IMR-90 (cell line): Measurements from ENCODE around the gene ACOXL. TPM values are rescaled to one million over a fixed set of nuclear protein-coding genes. Genes with fewer than 3 reads are reported as not detected.

Experiments used
- ATAC-seq: fragments of 200-7000 bp; cut with Tn5 transposase; 2 replicates; pipeline ENCODE4 v1.9.1; 2020; ENCODE audit warnings: low read depth, mild to moderate bottlenecking, moderate library complexity
- BruUV-seq: library from RNA; stranded (reverse); fragments of 400-500 nt; replicated peaks from 2 replicates; lab custom pipeline; 2021; lab: Mats Ljungman, UMichigan
- CTCF ChIA-PET: fragments of 300-600 bp; formaldehyde crosslinking; extraction: SDS; loops from one replicate; lab custom pipeline; 2021; ENCODE audit warnings: antibody characterized with exemption; lab: Yijun Ruan, JAX
- POLR2A ChIA-PET: fragments of 300-600 bp; sonication (Branson Sonifier 250); formaldehyde crosslinking; loops from one replicate; lab custom pipeline; 2022; ENCODE audit warnings: antibody characterized with exemption; ENCODE audit not compliant: unreplicated experiment; lab: Charles Lee
- DNase-seq: peaks from one replicate; pipeline ENCODE4 v3.0.0; 2013
- H2AFZ ChIP-seq: replicated peaks from 2 replicates; pipeline ENCODE3; 2013; ENCODE audit warnings: low read length, mild to moderate bottlenecking; ENCODE audit not compliant: poor library complexity
- H2AK5ac ChIP-seq: 2 replicates; pipeline ENCODE4 v1.6.1; 2013; ENCODE audit warnings: low read depth, low read length, inconsistent platforms
- H2AK9ac ChIP-seq: replicated peaks from 2 replicates; pipeline ENCODE3; 2013; ENCODE audit warnings: mild to moderate bottlenecking, low read depth, low read length, moderate library complexity; ENCODE audit not compliant: poor library complexity
- H2BK120ac ChIP-seq: 2 replicates; pipeline ENCODE4 v1.6.1; 2013; ENCODE audit warnings: low read depth, low read length, inconsistent platforms
- H2BK15ac ChIP-seq: 3 replicates; pipeline ENCODE4 v1.6.1; 2013; ENCODE audit warnings: low read depth, low read length, inconsistent platforms
- H2BK20ac ChIP-seq: 2 replicates; pipeline ENCODE4 v1.6.1; 2013; ENCODE audit warnings: low read depth, mild to moderate bottlenecking, inconsistent platforms, low read length, moderate library complexity
- H2BK5ac ChIP-seq: 2 replicates; pipeline ENCODE4 v1.6.1; 2013; ENCODE audit warnings: mild to moderate bottlenecking, low read depth, low read length, inconsistent platforms; ENCODE audit not compliant: poor library complexity, severe bottlenecking
- H3K14ac ChIP-seq: replicated peaks from 2 replicates; pipeline ENCODE4 v1.6.1; 2013; ENCODE audit warnings: low read depth, low read length, inconsistent platforms
- H3K18ac ChIP-seq: 2 replicates; pipeline ENCODE4 v1.6.1; 2013; ENCODE audit warnings: low read depth, low read length, control low read depth
- H3K23ac ChIP-seq: 2 replicates; pipeline ENCODE4 v1.6.1; 2013; ENCODE audit warnings: low read depth, low read length, inconsistent platforms
- H3K27ac ChIP-seq: 2 replicates; pipeline ENCODE4 v1.5.1; 2013; ENCODE audit warnings: mild to moderate bottlenecking, control low read depth, low read length; ENCODE audit not compliant: insufficient read depth
- H3K27me3 ChIP-seq: 2 replicates; pipeline ENCODE4 v1.6.1; 2013; ENCODE audit warnings: low read length; ENCODE audit not compliant: control insufficient read depth, insufficient read depth
- H3K36me3 ChIP-seq: 2 replicates; pipeline ENCODE4 v1.6.1; 2013; ENCODE audit warnings: low read length, mixed read lengths; ENCODE audit not compliant: control insufficient read depth, insufficient read depth
- H3K4ac ChIP-seq: 2 replicates; pipeline ENCODE4 v1.6.1; 2013; ENCODE audit warnings: low read depth, low read length, inconsistent platforms
- H3K4me1 ChIP-seq: 2 replicates; pipeline ENCODE4 v1.6.1; 2013; ENCODE audit warnings: low read length, mixed read lengths; ENCODE audit not compliant: control insufficient read depth, insufficient read depth
- H3K4me2 ChIP-seq: 2 replicates; pipeline ENCODE4 v1.6.1; 2013; ENCODE audit warnings: low read depth, mild to moderate bottlenecking, control low read depth, low read length, moderate library complexity
- H3K4me3 ChIP-seq: 2 replicates; pipeline ENCODE4 v1.5.1; 2013; ENCODE audit warnings: low read depth, mild to moderate bottlenecking, control low read depth, low read length, moderate library complexity; ENCODE audit not compliant: insufficient read depth
- H3K56ac ChIP-seq: 2 replicates; pipeline ENCODE4 v1.6.1; 2013; ENCODE audit warnings: low read length, inconsistent platforms; ENCODE audit not compliant: insufficient read depth; ENCODE audit errors: extremely low read depth
- H3K79me1 ChIP-seq, 2 experiments: 2 replicates each; pipeline ENCODE4 v1.6.1; 2013; ENCODE audit warnings: low read length in 2 of 2, inconsistent platforms in 1 of 2, low read depth in 1 of 2
- H3K9ac ChIP-seq: 2 replicates; pipeline ENCODE4 v1.6.1; 2013; ENCODE audit warnings: low read depth, low read length, control low read depth
- H3K9me1 ChIP-seq: 2 replicates; pipeline ENCODE4 v1.6.1; 2013; ENCODE audit warnings: low read length, inconsistent platforms; ENCODE audit not compliant: insufficient read depth
- H3K9me3 ChIP-seq: 2 replicates; pipeline ENCODE4 v1.6.1; 2013; ENCODE audit warnings: low read length; ENCODE audit not compliant: control insufficient read depth, insufficient read depth
- H4K20me1 ChIP-seq: 2 replicates; pipeline ENCODE4 v1.6.1; 2013; ENCODE audit warnings: low read length, inconsistent platforms; ENCODE audit not compliant: insufficient read depth
- H4K5ac ChIP-seq: 2 replicates; pipeline ENCODE4 v1.6.1; 2013; ENCODE audit warnings: mild to moderate bottlenecking, low read depth, low read length, control low read depth
- H4K8ac ChIP-seq, 2 experiments: 2 replicates each; pipeline ENCODE4 v1.6.1; 2013; ENCODE audit warnings: low read depth in 2 of 2, low read length in 2 of 2, control low read depth in 1 of 2, inconsistent platforms in 1 of 2
- H4K91ac ChIP-seq: 2 replicates; pipeline ENCODE4 v1.6.1; 2013; ENCODE audit warnings: low read depth, low read length, inconsistent platforms; ENCODE audit not compliant: insufficient read depth
- BHLHE40 ChIP-seq: fragments of 150-350 bp; IDR thresholded peaks from 2 replicates; pipeline ENCODE4 v1.6.1; 2016; ENCODE audit warnings: mild to moderate bottlenecking, low read depth, low read length
- CEBPB ChIP-seq: IDR thresholded peaks from 2 replicates; pipeline ENCODE4 v1.6.1; 2012; ENCODE audit warnings: low read depth, low read length, improper control_type of control experiment
- CHD1 ChIP-seq: IDR thresholded peaks from 2 replicates; pipeline ENCODE4 v1.6.1; 2012; ENCODE audit warnings: low read depth, low read length, improper control_type of control experiment
- FOS ChIP-seq: fragments of 150-350 bp; IDR thresholded peaks from 2 replicates; pipeline ENCODE4 v1.6.1; 2016; ENCODE audit warnings: low read depth, low read length
- MAFK ChIP-seq: IDR thresholded peaks from 2 replicates; pipeline ENCODE4 v1.6.1; 2012; ENCODE audit warnings: low read depth, low read length, improper control_type of control experiment
- MAZ ChIP-seq: IDR thresholded peaks from 2 replicates; pipeline ENCODE4 v1.6.1; 2012; ENCODE audit warnings: low read depth, mild to moderate bottlenecking, low read length, improper control_type of control experiment, moderate library complexity, borderline replicate concordance
- MXI1 ChIP-seq: IDR thresholded peaks from 2 replicates; pipeline ENCODE4 v1.6.1; 2012; ENCODE audit warnings: low read depth, mild to moderate bottlenecking, low read length, moderate library complexity, borderline replicate concordance
- NFE2L2 ChIP-seq: fragments of 150-350 bp; IDR thresholded peaks from 2 replicates; pipeline ENCODE4 v1.6.1; 2016; ENCODE audit warnings: low read depth, mild to moderate bottlenecking, low read length
- POLR2A ChIP-seq: IDR thresholded peaks from 2 replicates; pipeline ENCODE4 v1.6.1; 2012; ENCODE audit warnings: mild to moderate bottlenecking, low read depth, low read length
- RAD21 ChIP-seq: IDR thresholded peaks from 2 replicates; pipeline ENCODE4 v1.6.1; 2012; ENCODE audit warnings: low read length, improper control_type of control experiment
- RCOR1 ChIP-seq: IDR thresholded peaks from 2 replicates; pipeline ENCODE4 v1.6.1; 2012; ENCODE audit warnings: mild to moderate bottlenecking, low read length, improper control_type of control experiment; ENCODE audit not compliant: insufficient replicate concordance
- RFX5 ChIP-seq: IDR thresholded peaks from 2 replicates; pipeline ENCODE4 v1.8.0; 2012; ENCODE audit warnings: low read depth, mild to moderate bottlenecking, low read length, moderate library complexity
- SMC3 ChIP-seq: fragments of 150-350 bp; IDR thresholded peaks from 2 replicates; pipeline ENCODE4 v1.6.1; 2016; ENCODE audit warnings: low read depth, mild to moderate bottlenecking, antibody characterized with exemption, low read length, moderate library complexity
- WGBS, 2 experiments: methylation state at CpG; one replicate each; pipeline versions ENCODE4 v1.1.5 to v1.1.7; 2013; ENCODE audit warnings: missing lambda C conversion rate in 2 of 2; ENCODE audit not compliant: insufficient read length in 1 of 2; ENCODE audit errors: extremely low coverage in 2 of 2; 5-methylcytosine and 5-hydroxymethylcytosine counted together
- dilution Hi-C: fragments of 300-500 bp; cut with HindIII; formaldehyde crosslinking; loops from one replicate; pipeline ENCODE4 v1.14.3; 2018; ENCODE audit warnings: low sequenced_read_pairs; ENCODE audit not compliant: unreplicated experiment
- in situ Hi-C: fragments of 300-500 bp; cut with MboI; formaldehyde crosslinking; loops from 3 replicates; pipeline ENCODE4 v1.14.3; 2019; ENCODE audit warnings: low sequenced_read_pairs, inconsistent platforms, mixed read lengths
- intact Hi-C: fragments of 100-400 bp; cut with micrococcal nuclease; formaldehyde crosslinking; loops from 2 replicates; pipeline ENCODE4 v1.10.0; 2022
- polyA plus RNA-seq, 3 experiments: library from polyadenylated mRNA; depleted of rRNA; stranded (reverse); fragments of >200 nt; gene quantifications; 2 replicates each; pipeline ENCODE4 v1.2.3, GENCODE V29; 2012; ENCODE audit warnings: low replicate concordance in 1 of 3
- total RNA-seq: library from RNA; depleted of rRNA; stranded (reverse); fragments of >200 nt; gene quantifications from 2 replicates; pipeline ENCODE4 v1.2.3, GENCODE V29; 2012
- TF ChIP-seq, protein P1 (sequence below): fragments of 150-350 bp; IDR thresholded peaks from 2 replicates; pipeline ENCODE4 v1.6.1; 2016; ENCODE audit warnings: low read depth, mild to moderate bottlenecking, low read length, moderate library complexity, borderline replicate concordance
- TF ChIP-seq, protein P2 (sequence below): conservative IDR thresholded peaks from 2 replicates; pipeline ENCODE4 v1.5.1; 2012; ENCODE audit warnings: mild to moderate bottlenecking, low read depth, low read length, improper control_type of control experiment
- TF ChIP-seq, protein P3 (sequence below): fragments of 150-350 bp; IDR thresholded peaks from 2 replicates; pipeline ENCODE4 v1.6.1; 2017; ENCODE audit warnings: mild to moderate bottlenecking, antibody characterized with exemption, low read length, low read depth

ACOXL gene
- total and polyA plus RNA-seq, 2 of the 4 experiments (the other 2 are of a cell fraction) = not detected

DNA sequence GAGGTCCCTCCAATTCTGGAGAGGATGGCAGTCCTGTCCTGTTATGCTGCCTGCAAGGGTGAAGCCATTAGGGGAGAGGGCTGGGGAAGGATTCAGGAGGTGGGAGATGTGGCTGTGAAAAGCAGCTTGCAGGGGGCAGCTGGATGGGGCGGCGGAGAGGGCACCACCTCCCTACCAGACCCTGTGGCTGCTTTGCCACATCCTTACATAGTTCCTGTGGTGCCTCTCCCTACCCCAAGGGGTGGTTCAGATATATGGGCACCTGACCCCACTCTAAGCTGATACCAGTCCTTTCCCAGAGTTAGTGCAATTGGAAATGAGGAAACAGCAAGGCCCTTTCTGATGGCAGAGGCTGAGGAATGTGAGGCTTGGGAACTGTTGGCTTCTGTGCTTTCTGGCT is 6.1 kb upstream of the ACOXL start:
- Histone ChIP-seq H4K5ac (no peak overlapping the region), H2AFZ (no peak overlapping the region), H3K4me3 (no peak overlapping the region), H3K79me1 (no peaks in the 10 kb centered on the region), H3K9me3 (no peaks in the 10 kb centered on the region; the same call in 1 of the 2 replicates), H3K27me3 (peaks cover 48% of the 10 kb centered on the region), H4K91ac (no peak overlapping the region), H3K56ac (no peak overlapping the region), H3K4me1 (no peaks in the 10 kb centered on the region), H3K18ac (no peak overlapping the region), H3K9ac (no peak overlapping the region), H2BK15ac (no peak overlapping the region), H4K20me1 (no peaks in the 10 kb centered on the region), H2BK120ac (no peak overlapping the region), H3K14ac (no peak overlapping the region), H3K36me3 (no peaks in the 10 kb centered on the region), H3K4ac (no peak overlapping the region), H2AK9ac (no peak overlapping the region), H4K8ac (no peak overlapping the region), H3K9me1 (no peaks in the 10 kb centered on the region), H3K4me2 (no peak overlapping the region), H2BK5ac (no peak overlapping the region), H3K27ac (no peak overlapping the region), H2AK5ac (no peak overlapping the region), H3K23ac (no peak overlapping the region), H2BK20ac (no peak overlapping the region)
- DNase-seq (no peak), ATAC-seq (no peak)
- dilution Hi-C loops = no loop called here
- in situ Hi-C loops = no loop called here
- ChIA-PET POLR2A (no interaction called here), CTCF (no interaction called here)
- no TSS peak for BruUV-seq
- no peak for TF ChIP-seq FOS
- TF ChIP-seq NFE2L2 = no peak
- TF ChIP-seq MAFK = no peak
- no peak for TF ChIP-seq RAD21
- no peak for TF ChIP-seq BHLHE40
- no peak for TF ChIP-seq MXI1
- no peak for TF ChIP-seq MAZ
- TF ChIP-seq, protein P1, sequence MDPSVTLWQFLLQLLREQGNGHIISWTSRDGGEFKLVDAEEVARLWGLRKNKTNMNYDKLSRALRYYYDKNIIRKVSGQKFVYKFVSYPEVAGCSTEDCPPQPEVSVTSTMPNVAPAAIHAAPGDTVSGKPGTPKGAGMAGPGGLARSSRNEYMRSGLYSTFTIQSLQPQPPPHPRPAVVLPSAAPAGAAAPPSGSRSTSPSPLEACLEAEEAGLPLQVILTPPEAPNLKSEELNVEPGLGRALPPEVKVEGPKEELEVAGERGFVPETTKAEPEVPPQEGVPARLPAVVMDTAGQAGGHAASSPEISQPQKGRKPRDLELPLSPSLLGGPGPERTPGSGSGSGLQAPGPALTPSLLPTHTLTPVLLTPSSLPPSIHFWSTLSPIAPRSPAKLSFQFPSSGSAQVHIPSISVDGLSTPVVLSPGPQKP = no peak
- no peak for TF ChIP-seq RFX5
- no peak for TF ChIP-seq CHD1
- TF ChIP-seq, protein P2, sequence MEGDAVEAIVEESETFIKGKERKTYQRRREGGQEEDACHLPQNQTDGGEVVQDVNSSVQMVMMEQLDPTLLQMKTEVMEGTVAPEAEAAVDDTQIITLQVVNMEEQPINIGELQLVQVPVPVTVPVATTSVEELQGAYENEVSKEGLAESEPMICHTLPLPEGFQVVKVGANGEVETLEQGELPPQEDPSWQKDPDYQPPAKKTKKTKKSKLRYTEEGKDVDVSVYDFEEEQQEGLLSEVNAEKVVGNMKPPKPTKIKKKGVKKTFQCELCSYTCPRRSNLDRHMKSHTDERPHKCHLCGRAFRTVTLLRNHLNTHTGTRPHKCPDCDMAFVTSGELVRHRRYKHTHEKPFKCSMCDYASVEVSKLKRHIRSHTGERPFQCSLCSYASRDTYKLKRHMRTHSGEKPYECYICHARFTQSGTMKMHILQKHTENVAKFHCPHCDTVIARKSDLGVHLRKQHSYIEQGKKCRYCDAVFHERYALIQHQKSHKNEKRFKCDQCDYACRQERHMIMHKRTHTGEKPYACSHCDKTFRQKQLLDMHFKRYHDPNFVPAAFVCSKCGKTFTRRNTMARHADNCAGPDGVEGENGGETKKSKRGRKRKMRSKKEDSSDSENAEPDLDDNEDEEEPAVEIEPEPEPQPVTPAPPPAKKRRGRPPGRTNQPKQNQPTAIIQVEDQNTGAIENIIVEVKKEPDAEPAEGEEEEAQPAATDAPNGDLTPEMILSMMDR = no peak
- no peak for TF ChIP-seq SMC3
- TF ChIP-seq POLR2A = no peak
- TF ChIP-seq RCOR1 = no peak
- TF ChIP-seq, protein P3, sequence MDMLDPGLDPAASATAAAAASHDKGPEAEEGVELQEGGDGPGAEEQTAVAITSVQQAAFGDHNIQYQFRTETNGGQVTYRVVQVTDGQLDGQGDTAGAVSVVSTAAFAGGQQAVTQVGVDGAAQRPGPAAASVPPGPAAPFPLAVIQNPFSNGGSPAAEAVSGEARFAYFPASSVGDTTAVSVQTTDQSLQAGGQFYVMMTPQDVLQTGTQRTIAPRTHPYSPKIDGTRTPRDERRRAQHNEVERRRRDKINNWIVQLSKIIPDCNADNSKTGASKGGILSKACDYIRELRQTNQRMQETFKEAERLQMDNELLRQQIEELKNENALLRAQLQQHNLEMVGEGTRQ = no peak
- no peak for TF ChIP-seq CEBPB
- no CpG with 5 or more reads among the region's 2 CpGs for WGBS, 2 experiments
- intact Hi-C loops = no loop called here
